Subcutaneous preadipocyte (primary cell): ENCODE results near the gene ICOS. TPM values are rescaled to one million over a fixed set of nuclear protein-coding genes. Genes with fewer than 3 reads are reported as not detected.

Experiments used
- total RNA-seq: library from RNA; depleted of rRNA; stranded (reverse); fragments of >200 nt; gene quantifications from 2 replicates; pipeline ENCODE4 v1.2.3, GENCODE V29; 2012

ICOS gene
- not detected in 2 replicates for total RNA-seq

GRCh38 chr2:203936535-203936934 lies at the start of gene ICOS:
TSS of gene ICOS (plus strand) at chr2:203936763. CDS start at chr2:203936815, 52 bp downstream.

Other genes with a start within 250 kb of the ICOS start
- gene CD28, start 230.1 kb upstream of the ICOS start, total RNA-seq, result not detected in 2 replicates
- not detected in 2 replicates for gene CTLA4, start 69.0 kb upstream of the ICOS start, total RNA-seq